ENCODE results near the gene HEATR1. TPM values are rescaled to one million over a fixed set of nuclear protein-coding genes. Genes with fewer than 3 reads are reported as not detected.

Gene HEATR1
- total RNA-seq, 1 donor from 2014 or later = 23.6 TPM

DNA sequence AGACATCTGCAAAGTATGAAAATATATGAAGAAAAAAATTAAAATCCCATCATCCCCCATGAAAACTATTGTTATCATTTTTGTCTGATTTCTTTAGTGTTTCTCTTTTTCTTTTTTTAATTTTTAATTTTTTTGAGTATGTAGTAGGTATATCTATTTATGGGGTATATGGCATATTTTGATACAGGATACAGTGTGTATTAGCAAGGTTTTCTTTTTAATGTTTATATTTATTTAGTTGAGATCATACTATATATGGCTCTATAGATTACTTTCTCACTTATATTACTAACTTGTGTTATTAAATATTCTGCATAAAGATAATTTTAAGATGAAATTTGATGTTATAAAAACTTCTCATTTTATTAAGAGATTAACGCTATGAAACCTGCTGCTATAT lies 69.1 kb downstream of the HEATR1 start:
- TF ChIP-seq, protein P1, sequence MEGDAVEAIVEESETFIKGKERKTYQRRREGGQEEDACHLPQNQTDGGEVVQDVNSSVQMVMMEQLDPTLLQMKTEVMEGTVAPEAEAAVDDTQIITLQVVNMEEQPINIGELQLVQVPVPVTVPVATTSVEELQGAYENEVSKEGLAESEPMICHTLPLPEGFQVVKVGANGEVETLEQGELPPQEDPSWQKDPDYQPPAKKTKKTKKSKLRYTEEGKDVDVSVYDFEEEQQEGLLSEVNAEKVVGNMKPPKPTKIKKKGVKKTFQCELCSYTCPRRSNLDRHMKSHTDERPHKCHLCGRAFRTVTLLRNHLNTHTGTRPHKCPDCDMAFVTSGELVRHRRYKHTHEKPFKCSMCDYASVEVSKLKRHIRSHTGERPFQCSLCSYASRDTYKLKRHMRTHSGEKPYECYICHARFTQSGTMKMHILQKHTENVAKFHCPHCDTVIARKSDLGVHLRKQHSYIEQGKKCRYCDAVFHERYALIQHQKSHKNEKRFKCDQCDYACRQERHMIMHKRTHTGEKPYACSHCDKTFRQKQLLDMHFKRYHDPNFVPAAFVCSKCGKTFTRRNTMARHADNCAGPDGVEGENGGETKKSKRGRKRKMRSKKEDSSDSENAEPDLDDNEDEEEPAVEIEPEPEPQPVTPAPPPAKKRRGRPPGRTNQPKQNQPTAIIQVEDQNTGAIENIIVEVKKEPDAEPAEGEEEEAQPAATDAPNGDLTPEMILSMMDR (IDR thresholded peaks at IDR 0.05) = no peak
- H3K9me3 ChIP-seq = no peaks in the 10 kb centered on the region
- ATAC-seq = no peak
- H3K4me3 ChIP-seq = no peak overlapping the region
- intact Hi-C loops (cut with DNase I) = no loop called here
- H3K4me1 ChIP-seq = peaks cover 7% of the 10 kb centered on the region
- peaks cover 59% of the 10 kb centered on the region for H3K36me3 ChIP-seq
- DNase-seq = no peak
- no peaks in the 10 kb centered on the region for H3K27me3 ChIP-seq
- H3K27ac ChIP-seq = no peak overlapping the region

DNA sequence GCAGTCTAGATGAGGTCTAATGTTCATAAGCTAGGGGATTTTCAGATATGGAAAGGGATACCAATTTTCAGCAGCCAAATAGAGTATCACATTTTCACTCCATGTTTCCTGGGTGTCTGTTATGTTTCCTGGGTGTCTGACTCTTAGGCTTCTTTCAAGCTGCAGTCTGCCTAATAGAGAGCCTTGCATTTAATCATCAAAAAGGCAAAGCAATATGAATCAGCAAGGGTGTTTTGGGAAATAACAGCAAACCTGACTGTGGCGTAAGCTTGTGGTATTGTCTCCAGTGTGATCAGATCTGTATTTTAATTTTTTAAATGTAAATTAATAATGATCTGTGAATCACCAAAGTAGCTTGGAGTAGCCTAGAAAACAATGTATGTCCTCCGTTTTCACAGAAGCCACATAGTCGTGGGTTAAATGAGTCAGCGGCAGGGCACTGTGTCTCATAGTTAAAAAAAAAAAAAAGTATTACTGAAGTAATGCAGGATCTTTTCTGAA lies 70.1 kb downstream of the HEATR1 start:
- Histone ChIP-seq H3K27me3 (no peaks in the 10 kb centered on the region), H3K4me3 (no peak overlapping the region), H3K36me3 (peaks cover 57% of the 10 kb centered on the region), H3K27ac (no peak overlapping the region), H3K4me1 (peaks cover 7% of the 10 kb centered on the region), H3K9me3 (no peaks in the 10 kb centered on the region)
- ATAC-seq = no peak
- intact Hi-C loops (cut with DNase I) = no loop called here
- DNase-seq = no peak
- TF ChIP-seq, protein P1 (IDR thresholded peaks at IDR 0.05) = no peak

DNA sequence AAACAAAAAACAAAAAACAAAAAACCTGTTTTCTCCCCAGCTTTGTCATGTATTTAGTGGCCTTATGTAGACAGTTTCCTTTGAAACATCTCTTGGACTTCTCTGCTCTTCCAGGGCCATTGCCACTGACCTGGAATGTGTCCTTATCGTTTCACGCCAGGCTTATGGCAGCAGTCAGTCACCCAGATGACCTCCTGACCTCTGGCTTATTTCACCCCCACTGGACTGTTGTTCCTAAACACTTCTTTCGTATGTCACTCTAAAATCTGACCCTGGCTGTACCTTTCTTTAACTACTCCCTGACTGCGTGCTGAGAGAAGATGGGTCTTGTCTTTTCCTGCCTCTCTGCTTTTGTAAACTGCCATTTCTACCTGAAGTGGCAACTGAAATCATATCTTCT lies 71.5 kb downstream of the HEATR1 start:
- Histone ChIP-seq H3K36me3 (peaks cover 51% of the 10 kb centered on the region), H3K4me1 (peaks cover 7% of the 10 kb centered on the region), H3K9me3 (no peaks in the 10 kb centered on the region), H3K27ac (no peak overlapping the region), H3K4me3 (no peak overlapping the region), H3K27me3 (no peaks in the 10 kb centered on the region)
- TF ChIP-seq, protein P1 (IDR thresholded peaks at IDR 0.05) = no peak
- ATAC-seq = no peak
- DNase-seq = no peak
- intact Hi-C loops (cut with DNase I) = no loop called here

DNA sequence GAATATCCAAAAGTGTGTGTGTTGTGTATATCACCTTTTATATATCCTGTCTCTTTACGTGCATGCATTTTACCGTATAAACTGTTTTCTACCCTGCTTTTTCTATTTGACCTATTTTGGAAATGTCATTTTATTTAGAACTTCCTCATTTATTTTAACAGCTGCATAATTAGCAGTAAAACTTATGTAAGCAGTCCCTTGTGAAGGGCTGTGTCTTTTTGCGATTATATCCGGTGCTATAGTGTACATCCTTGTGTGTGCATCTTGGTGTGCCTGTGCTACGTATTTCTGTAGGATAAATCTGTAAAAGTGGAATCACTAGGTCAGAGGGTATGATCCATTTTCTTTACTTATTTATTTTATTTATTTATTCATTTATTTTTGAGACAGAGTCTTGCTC lies 73.4 kb downstream of the HEATR1 start:
- Histone ChIP-seq H3K27ac (no peak overlapping the region), H3K9me3 (no peaks in the 10 kb centered on the region), H3K4me3 (no peak overlapping the region), H3K4me1 (peaks cover 7% of the 10 kb centered on the region), H3K36me3 (peaks cover 70% of the 10 kb centered on the region), H3K27me3 (no peaks in the 10 kb centered on the region)
- ATAC-seq (no peak), DNase-seq (no peak)
- intact Hi-C loops (cut with DNase I) = no loop called here
- TF ChIP-seq, protein P1 (IDR thresholded peaks at IDR 0.05) = no peak

DNA sequence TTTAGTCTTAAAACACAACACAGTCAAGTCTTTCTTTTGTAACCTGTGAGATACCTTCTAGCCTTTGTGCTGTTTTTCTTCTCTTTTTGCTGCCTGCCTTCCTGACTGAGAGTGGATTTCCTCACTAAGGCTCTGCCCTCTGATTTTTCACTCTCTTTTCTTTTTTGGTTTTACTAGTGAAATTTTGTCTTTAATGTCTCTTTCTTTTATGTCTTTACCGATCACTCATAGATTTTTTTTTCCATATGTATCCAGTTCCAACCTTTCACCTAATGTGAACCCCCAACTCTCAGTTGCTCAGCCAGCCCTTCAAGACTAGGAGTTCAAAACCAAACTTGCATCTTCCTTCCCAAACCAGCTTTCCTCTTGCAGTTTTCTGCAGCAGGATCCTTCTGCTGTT lies 74.0 kb downstream of the HEATR1 start:
- Histone ChIP-seq H3K4me3 (no peak overlapping the region), H3K27me3 (no peaks in the 10 kb centered on the region), H3K27ac (no peak overlapping the region), H3K36me3 (peaks cover 70% of the 10 kb centered on the region), H3K4me1 (peaks cover 7% of the 10 kb centered on the region), H3K9me3 (no peaks in the 10 kb centered on the region)
- no peak for DNase-seq
- TF ChIP-seq, protein P1 (IDR thresholded peaks at IDR 0.05) = no peak
- intact Hi-C loops (cut with DNase I) = no loop called here
- no peak for ATAC-seq

DNA sequence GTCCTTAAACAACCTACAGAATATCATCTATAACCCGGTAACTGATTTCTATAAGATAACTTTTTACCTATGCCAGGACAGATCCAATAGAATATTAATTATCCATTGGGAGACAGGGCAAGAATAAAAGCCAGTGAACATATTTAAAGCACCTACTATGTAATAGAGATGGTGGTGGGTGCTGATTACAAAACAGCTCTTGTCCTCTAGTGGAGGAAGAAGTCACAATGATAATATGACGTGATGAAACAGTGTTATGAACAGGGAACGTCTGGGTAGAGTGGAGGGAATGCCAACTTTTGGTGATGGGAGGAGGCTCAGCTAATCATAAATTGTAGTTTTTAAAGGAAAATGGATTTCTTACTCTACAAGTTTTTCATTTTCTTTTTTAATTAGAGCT lies 78.2 kb downstream of the HEATR1 start:
- Histone ChIP-seq H3K36me3 (peaks cover 40% of the 10 kb centered on the region), H3K27ac (no peak overlapping the region), H3K4me3 (no peak overlapping the region), H3K4me1 (peaks cover 9% of the 10 kb centered on the region), H3K27me3 (no peaks in the 10 kb centered on the region), H3K9me3 (no peaks in the 10 kb centered on the region)
- DNase-seq (no peak), ATAC-seq (no peak)
- intact Hi-C loops (cut with DNase I) = no loop called here
- TF ChIP-seq, protein P1 (IDR thresholded peaks at IDR 0.05) = no peak

Measured in upper lobe of right lung (tissue), 1 donor.